T-helper 17 cell (primary cell): ENCODE measurements around the gene HNRNPUL2. TPM values are rescaled to one million over a fixed set of nuclear protein-coding genes. Genes with fewer than 3 reads are reported as not detected.
A peak's percentile ranks its signal among the peaks of the same experiment; 100 is the strongest.
"Not testable (repeated sequence)": the region's sequence is repeated elsewhere in the genome, so short reads cannot be mapped to it uniquely, and the experiment has no call there.

Experiments used
- ATAC-seq: fragments of 150-1000 bp; cut with Tn5 transposase; 2 replicates; pipeline ENCODE4 v1.10.0; 2021; ENCODE audit warnings: mild to moderate bottlenecking, moderate library complexity
- DNase-seq, 3 donors: peaks; one replicate each; pipeline versions ENCODE4 v3.0.0 to v3.0.0-alpha.2; 2020 to 2021
- H3K9me3 ChIP-seq: one replicate; pipeline ENCODE4 v1.7.0; 2013; ENCODE audit warnings: low read length, mild to moderate bottlenecking; ENCODE audit not compliant: control insufficient read depth, poor library complexity, severe bottlenecking
- H3K27ac Mint-ChIP-seq: one replicate; pipeline ENCODE4 v1.8.0; 2022; ENCODE audit warnings: mild to moderate bottlenecking, moderate library complexity, mixed read lengths
- H3K27me3 Mint-ChIP-seq: one replicate; pipeline ENCODE4 v1.8.0; 2022; ENCODE audit warnings: mixed read lengths
- H3K36me3 Mint-ChIP-seq: one replicate; pipeline ENCODE4 v1.8.0; 2022; ENCODE audit warnings: low read depth, mixed read lengths
- H3K4me1 Mint-ChIP-seq: one replicate; pipeline ENCODE4 v1.8.0; 2022; ENCODE audit warnings: mild to moderate bottlenecking, mixed read lengths
- H3K4me3 Mint-ChIP-seq: one replicate; pipeline ENCODE4 v1.8.0; 2022; ENCODE audit warnings: mild to moderate bottlenecking, moderate library complexity, mixed read lengths
- total RNA-seq, 4 donors: library from RNA in 2 of 4; stranded (reverse) in 2 of 4; gene quantifications; one replicate each; pipeline ENCODE4 v1.2.3 and lab custom pipeline; 2022 to 2026

HNRNPUL2 gene
- total RNA-seq, 2 donors from 2014 or later: 41.4 to 43.2 TPM

DNA sequence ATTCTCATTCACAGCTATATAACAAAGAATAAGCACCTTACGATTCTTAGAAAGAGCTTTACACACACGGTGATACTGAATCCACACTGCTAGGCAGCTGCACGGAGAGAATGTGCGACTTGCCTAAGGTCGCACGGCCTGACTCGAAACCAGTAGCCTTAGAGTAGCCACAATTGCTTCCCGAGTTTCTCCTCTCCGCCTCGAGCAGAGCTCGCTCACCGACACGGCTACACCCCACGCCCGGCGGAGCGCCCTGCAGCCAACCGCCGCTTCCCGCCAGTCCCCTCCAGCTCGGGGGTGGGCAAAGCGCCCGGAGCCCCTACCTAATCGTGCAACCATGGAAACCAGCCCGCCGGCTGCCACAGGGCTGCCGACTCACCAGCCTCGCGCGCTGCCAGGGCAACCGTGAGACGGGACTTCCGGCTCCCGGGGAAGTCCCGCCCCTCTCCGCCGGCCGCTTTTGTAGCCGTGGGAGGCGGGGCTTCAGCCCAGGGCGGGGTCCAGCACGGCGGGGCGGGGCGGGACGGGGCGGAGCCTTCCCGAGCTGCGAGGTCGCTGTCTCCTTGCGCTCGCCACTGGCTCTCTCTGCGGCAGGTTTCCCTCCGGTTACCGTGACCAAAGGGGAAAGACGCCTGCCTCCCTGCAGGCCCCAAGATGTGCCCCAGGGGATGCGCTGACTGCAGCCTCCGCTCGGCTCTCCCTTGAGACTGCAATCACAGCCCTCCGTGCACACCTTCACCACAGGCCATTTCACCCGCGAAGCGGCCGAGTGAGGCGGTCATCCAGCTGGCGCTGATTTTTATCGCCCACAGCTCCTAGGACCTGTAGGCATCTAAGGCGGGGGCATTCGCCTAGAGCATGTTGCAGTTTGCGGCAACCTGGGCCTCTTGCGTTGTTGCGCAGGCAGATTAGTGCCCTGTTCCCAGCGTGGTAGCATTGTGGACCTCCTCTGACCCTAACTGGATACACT is 21.1 kb downstream of the HNRNPUL2 start:
- no peaks in the 10 kb centered on the region for H3K9me3 ChIP-seq
- DNase-seq (peak; percentile 91 to 96 (median 95)), ATAC-seq (peak; percentile 70)
- H3K4me3 Mint-ChIP-seq: peak overlapping the region; percentile 97
- H3K4me1 Mint-ChIP-seq: peaks cover 29% of the 10 kb centered on the region
- no peaks in the 10 kb centered on the region for H3K36me3 Mint-ChIP-seq
- H3K27ac Mint-ChIP-seq: peak overlapping the region; percentile 88
- no peaks in the 10 kb centered on the region for H3K27me3 Mint-ChIP-seq

DNA sequence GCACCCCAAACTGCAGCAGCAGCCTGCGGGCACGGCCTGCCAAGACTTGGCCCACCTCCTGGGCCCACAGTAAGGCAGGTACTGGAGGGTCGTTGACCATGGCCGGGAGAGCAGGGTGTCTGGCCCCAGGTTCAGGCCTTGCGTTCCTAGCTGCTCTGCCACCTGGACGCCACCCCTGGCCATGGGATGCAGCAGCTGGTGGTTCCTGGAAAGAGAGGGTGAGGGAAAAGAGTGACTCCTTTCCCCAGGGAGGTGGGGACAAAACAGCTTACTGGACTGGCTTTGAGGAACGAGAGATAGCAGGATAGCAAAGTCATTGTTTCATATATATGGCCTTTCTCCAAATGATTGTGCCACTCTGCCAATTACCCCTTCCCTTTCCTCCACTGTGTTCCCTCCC is 21.8 kb downstream of the HNRNPUL2 start:
- peak overlapping the region; percentile 97 for H3K4me3 Mint-ChIP-seq
- peak overlapping the region; percentile 88 for H3K27ac Mint-ChIP-seq
- no peak for DNase-seq
- no peaks in the 10 kb centered on the region for H3K36me3 Mint-ChIP-seq
- no peak for ATAC-seq
- H3K27me3 Mint-ChIP-seq: no peaks in the 10 kb centered on the region
- no peaks in the 10 kb centered on the region for H3K9me3 ChIP-seq
- peaks cover 29% of the 10 kb centered on the region for H3K4me1 Mint-ChIP-seq

GRCh38 chr11:62703921-62704320 is 23.3 kb downstream of the HNRNPUL2 start:
- DNase-seq, H3K9me3 ChIP-seq, ATAC-seq, H3K27me3 Mint-ChIP-seq, H3K36me3 Mint-ChIP-seq: not testable (repeated sequence)
- Mint-ChIP-seq H3K27ac (peak overlapping the region; percentile 39), H3K4me1 (peaks cover 21% of the 10 kb centered on the region), H3K4me3 (peak overlapping the region; percentile 19)

DNA sequence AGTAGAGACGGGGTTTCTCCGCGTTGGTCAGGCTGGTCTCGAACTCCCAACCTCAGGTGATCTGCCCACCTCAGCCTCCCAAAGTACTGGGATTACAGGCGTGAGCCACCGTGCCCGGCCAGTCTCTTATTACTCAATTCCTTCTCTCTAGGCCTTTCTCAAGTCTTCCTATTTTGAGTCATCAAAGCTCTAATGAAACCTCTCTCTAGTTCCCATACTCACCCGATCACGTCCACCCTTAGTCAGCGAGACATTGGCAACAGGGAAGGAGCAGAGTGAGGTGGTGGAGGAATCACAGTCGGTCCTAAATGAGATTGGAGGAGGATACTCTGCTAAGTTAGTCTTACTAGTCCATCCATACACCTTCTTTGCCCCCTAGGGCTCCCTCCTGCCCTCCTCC is 25.0 kb downstream of the HNRNPUL2 start:
- no peak for DNase-seq
- Mint-ChIP-seq H3K27me3 (no peaks in the 10 kb centered on the region), H3K4me3 (no peak overlapping the region), H3K4me1 (peaks cover 13% of the 10 kb centered on the region), H3K27ac (no peak overlapping the region), H3K36me3 (no peaks in the 10 kb centered on the region)
- H3K9me3 ChIP-seq: no peaks in the 10 kb centered on the region
- ATAC-seq: no peak

- H3K9me3 ChIP-seq: no peaks in the 10 kb centered on the region
- no peaks in the 10 kb centered on the region for H3K27me3 Mint-ChIP-seq
- H3K27ac Mint-ChIP-seq: no peak overlapping the region
- H3K4me1 Mint-ChIP-seq: peaks cover 7% of the 10 kb centered on the region
- H3K36me3 Mint-ChIP-seq: peaks cover 3% of the 10 kb centered on the region
- ATAC-seq (peak; percentile 84), DNase-seq (peak; percentile 59 to 70 (median 61))
- H3K4me3 Mint-ChIP-seq: no peak overlapping the region
Measured at GRCh38 chr11:62694455-62695167, 32.6 kb downstream of the HNRNPUL2 start.

DNA sequence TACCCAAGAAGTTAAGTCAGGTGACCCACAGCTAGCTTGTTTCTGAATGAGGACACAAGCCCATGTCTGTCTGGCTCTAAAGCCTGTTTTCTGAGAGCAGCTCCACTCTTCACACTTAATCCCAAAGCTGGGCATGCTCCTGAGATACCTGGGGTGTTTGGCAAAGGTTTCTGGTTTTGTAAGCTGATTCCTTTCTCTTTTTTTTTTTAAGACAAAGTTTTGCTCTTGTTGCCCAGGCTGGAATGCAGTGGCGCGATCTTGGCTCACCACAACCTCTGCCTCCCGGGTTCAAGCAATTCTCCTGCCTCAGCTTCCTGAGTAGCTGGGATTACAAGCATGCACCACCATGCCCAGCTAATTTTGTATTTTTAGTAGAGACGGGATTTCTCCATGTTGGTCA is 33.6 kb downstream of the HNRNPUL2 start:
- not testable (repeated sequence) for H3K36me3 Mint-ChIP-seq

GRCh38 chr11:62689421-62690183 is 37.7 kb downstream of the HNRNPUL2 start, which contains the start of gene LRRN4CL:
Gene LRRN4CL (minus strand): TSS chr11:62689530. CDS start chr11:62688508, 1,022 bp downstream.
- H3K36me3 Mint-ChIP-seq: peaks cover 3% of the 10 kb centered on the region
- DNase-seq (no peak), ATAC-seq (no peak)
- H3K4me1 Mint-ChIP-seq: peaks cover 4% of the 10 kb centered on the region
- H3K9me3 ChIP-seq: no peaks in the 10 kb centered on the region
- no peaks in the 10 kb centered on the region for H3K27me3 Mint-ChIP-seq
- no peak within 1 kb of the TSS for H3K27ac Mint-ChIP-seq
- H3K4me3 Mint-ChIP-seq: no peak within 1 kb of the TSS

More for the DNA sequence above, 33.6 kb downstream of the HNRNPUL2 start:
- not testable (repeated sequence) for H3K4me3 Mint-ChIP-seq, H3K9me3 ChIP-seq, ATAC-seq, DNase-seq, H3K4me1 Mint-ChIP-seq, H3K27ac Mint-ChIP-seq, H3K27me3 Mint-ChIP-seq

DNA sequence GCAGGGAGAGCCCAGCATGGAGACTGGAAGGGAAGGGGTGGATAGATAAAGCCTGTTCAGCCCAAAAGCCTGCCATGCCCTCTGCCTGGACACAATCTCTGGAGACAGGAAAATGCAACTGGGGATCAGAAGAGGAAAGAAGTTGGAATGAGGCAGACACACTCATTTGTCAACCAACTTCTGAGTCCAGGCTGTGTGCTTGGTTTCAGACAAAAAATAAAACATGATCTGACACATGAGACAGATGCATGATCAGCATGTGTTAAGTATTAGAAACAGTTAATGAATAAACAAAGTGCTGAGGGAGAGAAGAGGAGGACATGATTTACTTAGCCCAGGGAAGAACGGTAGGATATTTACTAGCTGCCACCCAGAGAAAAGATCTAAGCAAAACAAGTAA is 38.8 kb downstream of the HNRNPUL2 start:
- DNase-seq (no peak), ATAC-seq (no peak)
- Mint-ChIP-seq H3K36me3 (peaks cover 3% of the 10 kb centered on the region), H3K27me3 (no peaks in the 10 kb centered on the region), H3K27ac (no peak overlapping the region), H3K4me3 (no peak overlapping the region), H3K4me1 (peaks cover 4% of the 10 kb centered on the region)
- H3K9me3 ChIP-seq: no peaks in the 10 kb centered on the region

- H3K4me3 Mint-ChIP-seq: no peak overlapping the region
- H3K27ac Mint-ChIP-seq: no peak overlapping the region
- H3K36me3 Mint-ChIP-seq: peaks cover 3% of the 10 kb centered on the region
- peaks cover 4% of the 10 kb centered on the region for H3K4me1 Mint-ChIP-seq
- DNase-seq (no peak), ATAC-seq (no peak)
- H3K9me3 ChIP-seq: no peaks in the 10 kb centered on the region
- no peaks in the 10 kb centered on the region for H3K27me3 Mint-ChIP-seq
Measured at GRCh38 chr11:62687508-62688396, 39.5 kb downstream of the HNRNPUL2 start.

- Mint-ChIP-seq H3K4me1 (peaks cover 17% of the 10 kb centered on the region), H3K27ac (no peak overlapping the region), H3K27me3 (no peaks in the 10 kb centered on the region), H3K4me3 (no peak overlapping the region), H3K36me3 (peaks cover 2% of the 10 kb centered on the region)
- DNase-seq (no peak), ATAC-seq (no peak)
- no peaks in the 10 kb centered on the region for H3K9me3 ChIP-seq
Measured at GRCh38 chr11:62682518-62682917, 44.7 kb downstream of the HNRNPUL2 start.

- Mint-ChIP-seq H3K36me3 (peaks cover 2% of the 10 kb centered on the region), H3K27me3 (no peaks in the 10 kb centered on the region), H3K4me3 (peak overlapping the region; percentile 45), H3K27ac (peak overlapping the region; percentile 97), H3K4me1 (peaks cover 28% of the 10 kb centered on the region)
- H3K9me3 ChIP-seq: no peaks in the 10 kb centered on the region
- no peak for DNase-seq
- ATAC-seq: peak; percentile 72
Measured at GRCh38 chr11:62680825-62681240, 46.4 kb downstream of the HNRNPUL2 start.
